NCI-H2171 (cell line): ENCODE data around the gene FIBP.
"Not testable (repeated sequence)": the region's sequence is repeated elsewhere in the genome, so short reads cannot be mapped to it uniquely, and the experiment has no call there.

ENCODE experiments used
- DNase-seq: peaks from one replicate; lab custom pipeline; 2025; lab: John Stamatoyannopoulos, UW

Gene FIBP

DNA sequence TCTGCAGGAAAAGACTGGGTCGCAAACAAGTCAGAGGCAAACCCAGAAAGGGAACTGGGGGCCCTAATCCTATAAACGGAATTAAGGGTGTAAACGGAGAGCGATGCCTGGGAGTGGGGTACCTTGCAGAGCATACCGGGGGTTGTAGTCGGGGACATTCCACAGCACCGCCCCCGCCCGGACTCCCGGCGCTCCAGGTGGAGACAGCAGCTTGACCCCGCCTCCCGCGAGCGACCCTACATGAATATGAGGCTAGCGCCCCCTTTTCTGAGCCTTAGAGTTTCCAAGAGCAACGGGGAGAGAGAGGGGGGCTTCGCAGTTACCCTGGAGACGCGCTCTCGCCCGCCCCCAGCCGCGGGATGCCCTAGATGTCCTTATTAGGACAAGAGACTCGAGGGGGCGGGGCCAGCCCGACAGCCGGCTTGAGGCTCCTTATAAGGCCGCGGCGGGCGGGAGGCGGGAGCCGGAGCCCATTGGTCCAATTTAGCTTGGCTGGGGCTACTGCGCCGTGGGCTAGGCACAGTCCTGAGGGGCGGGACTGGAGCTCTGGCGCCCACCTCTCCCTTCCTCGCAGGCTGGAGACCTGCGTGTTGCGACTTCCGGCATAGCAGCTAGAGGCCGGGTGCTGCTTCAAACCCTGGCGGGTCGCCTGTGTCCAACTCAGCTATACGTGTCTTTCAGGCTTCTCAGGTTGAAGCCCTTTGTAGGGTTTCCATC, 29.0 kb downstream of the FIBP start:
- peak; percentile 99 for DNase-seq

- DNase-seq: no peak
Observed at GRCh38 chr11:65858681-65859087, 29.6 kb downstream of the FIBP start.

GRCh38 chr11:65857853-65858680, 30.2 kb downstream of the FIBP start, which contains the start of gene CFL1:
TSS of gene CFL1 (minus strand) at chr11:65858180. CDS start at chr11:65858099, 81 bp downstream.
- peak; percentile 95 for DNase-seq

DNA sequence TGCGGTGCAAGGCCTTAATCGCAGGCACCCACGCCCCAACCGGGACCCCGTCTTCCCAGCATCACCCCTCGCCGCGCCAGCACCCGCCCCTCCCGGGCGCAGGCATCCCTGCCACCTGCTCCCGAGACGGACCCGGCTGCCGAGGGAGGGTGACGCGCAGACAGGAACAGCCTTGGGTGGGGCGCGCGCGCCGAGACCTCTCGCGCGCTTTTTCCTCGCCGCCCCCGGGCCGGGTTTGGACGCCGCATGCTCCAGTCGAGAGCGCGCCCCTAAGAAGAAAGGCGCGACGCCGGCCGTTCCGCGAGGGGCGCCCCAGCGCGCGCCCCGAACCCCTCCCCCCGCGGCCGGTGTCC, 30.8 kb downstream of the FIBP start:
- DNase-seq: no peak

- DNase-seq: no peak
Observed at GRCh38 chr11:65856689-65857499, 31.4 kb downstream of the FIBP start.

- no peak for DNase-seq
Observed at GRCh38 chr11:65855927-65856363, 32.3 kb downstream of the FIBP start.

- no peak for DNase-seq
Observed at GRCh38 chr11:65854852-65855837, 33.1 kb downstream of the FIBP start.

DNA sequence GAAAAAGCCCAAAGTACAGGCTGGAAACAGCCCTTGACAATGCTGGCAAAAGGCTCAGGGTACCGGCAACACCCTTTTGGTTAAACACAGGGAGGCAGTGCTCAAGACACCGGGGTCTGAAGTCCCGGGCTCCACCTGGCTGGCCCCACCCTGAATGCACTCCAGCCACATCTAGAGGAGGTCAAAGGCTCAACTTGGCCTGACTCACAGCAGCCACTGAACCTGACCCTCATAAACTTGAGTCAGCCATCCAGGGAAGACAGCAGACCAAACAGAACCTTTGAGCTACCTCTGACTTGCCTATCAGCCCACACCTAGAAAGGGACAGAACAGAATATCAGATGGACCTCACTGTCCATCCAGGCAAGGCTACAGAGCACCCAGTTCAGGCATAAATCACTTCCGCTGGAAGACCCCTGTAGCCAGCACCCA, 34.1 kb downstream of the FIBP start:
- no peak for DNase-seq

GRCh38 chr11:65853246-65853979, 34.9 kb downstream of the FIBP start:
- no peak for DNase-seq

DNA sequence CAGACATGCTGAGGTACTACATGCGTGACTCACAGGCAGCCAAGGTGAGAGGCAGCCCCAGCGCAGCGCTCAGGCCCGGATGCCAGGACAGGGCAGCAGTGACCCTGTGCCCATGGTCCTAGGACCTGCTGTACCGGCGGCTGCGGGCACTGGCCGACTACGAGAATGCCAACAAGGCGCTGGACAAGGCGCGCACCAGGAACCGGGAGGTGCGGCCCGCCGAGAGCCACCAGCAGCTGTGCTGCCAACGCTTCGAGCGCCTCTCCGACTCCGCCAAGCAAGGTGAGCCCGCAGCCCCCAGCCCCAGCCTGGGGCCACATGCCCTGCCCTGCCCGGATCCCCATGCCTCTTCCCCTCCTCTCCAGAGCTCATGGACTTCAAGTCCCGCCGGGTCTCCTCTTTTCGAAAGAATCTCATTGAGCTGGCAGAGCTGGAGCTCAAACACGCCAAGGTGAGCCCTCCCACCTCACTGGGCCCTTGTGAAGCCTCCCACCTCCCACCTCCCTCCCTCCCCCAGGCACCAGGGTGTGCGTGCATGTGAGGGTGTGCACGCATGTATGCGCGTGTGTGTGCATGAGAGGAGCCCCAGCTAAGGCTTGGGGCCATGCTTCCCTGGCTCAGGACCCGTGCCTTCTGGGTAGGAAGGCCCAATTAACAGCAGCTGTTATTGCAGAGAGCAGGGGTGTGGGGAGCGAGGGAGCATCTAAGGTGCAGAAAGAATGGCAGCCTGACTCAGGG, 35.6 kb downstream of the FIBP start:
- DNase-seq: no peak

GRCh38 chr11:65851811-65852507, 36.3 kb downstream of the FIBP start:
- no peak for DNase-seq

- DNase-seq: no peak
Observed at GRCh38 chr11:65851083-65851579, 37.1 kb downstream of the FIBP start.

DNA sequence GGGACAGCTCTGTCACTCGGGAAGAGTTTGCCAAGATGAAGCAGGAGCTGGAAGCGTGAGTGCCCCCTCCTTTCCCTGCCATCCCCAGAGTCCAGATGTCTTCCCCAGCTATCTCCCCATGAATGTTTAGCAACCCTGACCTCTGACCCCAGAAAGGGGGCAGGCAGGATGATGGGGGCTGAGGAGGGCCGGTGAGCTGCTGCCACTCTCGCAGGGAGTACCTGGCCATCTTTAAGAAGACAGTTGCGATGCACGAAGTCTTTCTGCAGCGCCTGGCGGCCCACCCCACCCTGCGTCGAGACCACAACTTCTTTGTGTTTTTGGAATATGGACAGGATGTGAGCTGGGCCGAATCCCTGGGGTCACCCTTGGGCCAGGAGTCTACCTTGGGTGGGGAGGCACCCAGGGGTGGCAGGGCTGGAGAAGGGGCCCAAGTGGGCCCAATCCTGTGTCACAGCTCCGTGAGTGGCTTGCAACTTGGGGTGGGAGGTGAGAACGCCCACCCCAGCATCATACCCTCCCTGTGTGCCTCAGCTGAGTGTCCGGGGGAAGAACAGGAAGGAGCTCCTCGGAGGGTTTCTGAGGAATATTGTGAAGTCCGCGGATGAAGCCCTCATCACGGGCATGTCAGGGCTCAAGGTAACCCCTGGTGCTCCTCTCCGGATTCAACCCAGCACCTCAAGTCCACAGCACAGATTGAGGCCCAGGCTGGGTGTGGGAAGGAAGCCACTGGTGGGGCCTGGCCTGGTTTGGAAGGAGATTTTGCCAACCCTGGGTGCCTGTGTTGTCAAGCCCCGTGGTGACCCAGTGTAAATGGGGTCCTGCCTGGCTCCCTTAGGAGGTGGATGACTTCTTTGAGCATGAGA, 37.8 kb downstream of the FIBP start:
- no peak for DNase-seq

GRCh38 chr11:65849771-65850216, 38.5 kb downstream of the FIBP start:
- DNase-seq: no peak

GRCh38 chr11:65849366-65849765, 38.9 kb downstream of the FIBP start:
- DNase-seq: no peak

DNA sequence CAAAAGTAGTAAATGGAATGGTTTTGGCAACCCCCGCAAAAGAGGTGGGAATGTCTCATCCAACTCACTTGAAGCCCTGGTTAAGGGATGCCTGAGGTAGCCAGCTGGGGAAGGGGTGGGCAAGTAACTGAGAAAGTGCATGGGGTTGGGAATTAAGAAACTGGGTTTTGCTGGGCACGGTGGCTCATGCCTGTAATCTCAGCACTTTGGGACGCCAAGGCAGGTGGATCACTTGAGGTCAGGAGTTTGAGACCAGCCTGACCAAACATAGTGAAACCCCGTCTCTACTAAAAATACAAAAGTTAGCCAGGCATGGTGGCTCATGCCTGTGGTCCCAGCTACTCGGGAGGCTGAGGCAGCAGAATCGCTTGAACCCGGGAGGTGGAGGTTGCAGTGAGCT, 39.6 kb downstream of the FIBP start:
- not testable (repeated sequence) for DNase-seq

- no peak for DNase-seq
Observed at GRCh38 chr11:65847746-65848145, 40.5 kb downstream of the FIBP start.
